GM21526 (cell line): ENCODE data around the gene CLEC19A.

ENCODE experiments used
- ATAC-seq: cut with Tn5 transposase; IDR thresholded peaks from one replicate; pipeline ENCODE4 v1.9.1; 2021; ENCODE audit warnings: moderate library complexity; ENCODE audit not compliant: unreplicated experiment, low FRiP score

CLEC19A gene

GRCh38 chr16:19285431-19285830 is at the start of gene CLEC19A:
Gene CLEC19A, plus strand, starts transcription at chr16:19285731. Its CDS starts 121 bp downstream, at chr16:19285852.
- ATAC-seq: no peak

- ATAC-seq: no peak
These were observed 49.6 kb upstream of the CLEC19A start for GRCh38 chr16:19235886-19236285.

- ATAC-seq: no peak
These were observed 48.8 kb upstream of the CLEC19A start for GRCh38 chr16:19236561-19237209.

- no peak for ATAC-seq
These were observed 47.1 kb upstream of the CLEC19A start for GRCh38 chr16:19238406-19238805.

GRCh38 chr16:19239511-19240155 is 45.9 kb upstream of the CLEC19A start:
- ATAC-seq: no peak

GRCh38 chr16:19240494-19240893 is 45.0 kb upstream of the CLEC19A start:
- ATAC-seq: no peak

- ATAC-seq: no peak
These were observed 44.0 kb upstream of the CLEC19A start for GRCh38 chr16:19241512-19241911.

GRCh38 chr16:19242186-19242585 is 43.3 kb upstream of the CLEC19A start:
- no peak for ATAC-seq

- no peak for ATAC-seq
These were observed 42.5 kb upstream of the CLEC19A start for GRCh38 chr16:19242987-19243575.

GRCh38 chr16:19245326-19245925 is 40.1 kb upstream of the CLEC19A start:
- no peak for ATAC-seq

- no peak for ATAC-seq
These were observed 32.6 kb upstream of the CLEC19A start for GRCh38 chr16:19252904-19253303.

- ATAC-seq: no peak
These were observed 30.9 kb upstream of the CLEC19A start for GRCh38 chr16:19254611-19255010.

- no peak for ATAC-seq
These were observed 21.3 kb upstream of the CLEC19A start for GRCh38 chr16:19264123-19264673.

GRCh38 chr16:19265380-19265930 is 20.1 kb upstream of the CLEC19A start:
- no peak for ATAC-seq

- no peak for ATAC-seq
These were observed 18.8 kb upstream of the CLEC19A start for GRCh38 chr16:19266774-19267173.

- no peak for ATAC-seq
These were observed 16.4 kb upstream of the CLEC19A start for GRCh38 chr16:19269098-19269497.

GRCh38 chr16:19274165-19274797 is 11.2 kb upstream of the CLEC19A start:
- ATAC-seq: no peak

- ATAC-seq: no peak
These were observed 7.1 kb upstream of the CLEC19A start for GRCh38 chr16:19278403-19278802.

- ATAC-seq: no peak
These were observed 4.3 kb upstream of the CLEC19A start for GRCh38 chr16:19281246-19281645.

- ATAC-seq: no peak
These were observed 3.4 kb upstream of the CLEC19A start for GRCh38 chr16:19282101-19282500.
